RWPE2 (cell line): ENCODE data around the gene KCTD2.
"Not testable (repeated sequence)": the region's sequence is repeated elsewhere in the genome, so short reads cannot be mapped to it uniquely, and the experiment has no call there.

Experiments
- ATAC-seq: fragments of 200-7000 bp; cut with Tn5 transposase; 3 replicates; pipeline ENCODE4 v1.9.1; 2021; ENCODE audit warnings: low read depth
- DNase-seq: peaks from one replicate; pipeline ENCODE4 v3.0.0-alpha.2; 2020; ENCODE audit warnings: low spot score
- H3K27ac ChIP-seq: fragments of 450-650 bp; 2 replicates; pipeline ENCODE4 v1.5.1; 2017; ENCODE audit warnings: mild to moderate bottlenecking; ENCODE audit not compliant: poor library complexity, severe bottlenecking
- H3K27me3 ChIP-seq: fragments of 250-450 bp; sonication (Bioruptor Pico); 2 replicates; pipeline ENCODE4 v1.5.1; 2021; ENCODE audit warnings: mild to moderate bottlenecking, moderate library complexity; ENCODE audit not compliant: insufficient read depth, poor library complexity, severe bottlenecking
- H3K36me3 ChIP-seq: fragments of 250-450 bp; sonication (Bioruptor Pico); 2 replicates; pipeline ENCODE4 v1.5.1; 2020; ENCODE audit warnings: low read depth, mild to moderate bottlenecking, moderate library complexity
- H3K4me1 ChIP-seq: fragments of 250-450 bp; sonication (Bioruptor Pico); 2 replicates; pipeline ENCODE4 v1.5.1; 2021; ENCODE audit warnings: mild to moderate bottlenecking, moderate library complexity; ENCODE audit not compliant: insufficient read depth, poor library complexity, severe bottlenecking
- H3K4me3 ChIP-seq: fragments of 250-450 bp; sonication (Bioruptor Pico); 2 replicates; pipeline ENCODE4 v1.5.1; 2021; ENCODE audit warnings: mild to moderate bottlenecking, moderate library complexity; ENCODE audit not compliant: severe bottlenecking
- H3K9me3 ChIP-seq: fragments of 250-450 bp; sonication (Bioruptor Pico); 2 replicates; pipeline ENCODE4 v1.5.1; 2021; ENCODE audit warnings: mild to moderate bottlenecking, moderate library complexity; ENCODE audit not compliant: severe bottlenecking
- TF ChIP-seq, protein P1 (sequence below): fragments of 450-650 bp; IDR thresholded peaks from one replicate; pipeline ENCODE4 v1.5.1; 2017; ENCODE audit warnings: mild to moderate bottlenecking, moderate library complexity; ENCODE audit not compliant: poor library complexity, severe bottlenecking

Gene KCTD2

DNA sequence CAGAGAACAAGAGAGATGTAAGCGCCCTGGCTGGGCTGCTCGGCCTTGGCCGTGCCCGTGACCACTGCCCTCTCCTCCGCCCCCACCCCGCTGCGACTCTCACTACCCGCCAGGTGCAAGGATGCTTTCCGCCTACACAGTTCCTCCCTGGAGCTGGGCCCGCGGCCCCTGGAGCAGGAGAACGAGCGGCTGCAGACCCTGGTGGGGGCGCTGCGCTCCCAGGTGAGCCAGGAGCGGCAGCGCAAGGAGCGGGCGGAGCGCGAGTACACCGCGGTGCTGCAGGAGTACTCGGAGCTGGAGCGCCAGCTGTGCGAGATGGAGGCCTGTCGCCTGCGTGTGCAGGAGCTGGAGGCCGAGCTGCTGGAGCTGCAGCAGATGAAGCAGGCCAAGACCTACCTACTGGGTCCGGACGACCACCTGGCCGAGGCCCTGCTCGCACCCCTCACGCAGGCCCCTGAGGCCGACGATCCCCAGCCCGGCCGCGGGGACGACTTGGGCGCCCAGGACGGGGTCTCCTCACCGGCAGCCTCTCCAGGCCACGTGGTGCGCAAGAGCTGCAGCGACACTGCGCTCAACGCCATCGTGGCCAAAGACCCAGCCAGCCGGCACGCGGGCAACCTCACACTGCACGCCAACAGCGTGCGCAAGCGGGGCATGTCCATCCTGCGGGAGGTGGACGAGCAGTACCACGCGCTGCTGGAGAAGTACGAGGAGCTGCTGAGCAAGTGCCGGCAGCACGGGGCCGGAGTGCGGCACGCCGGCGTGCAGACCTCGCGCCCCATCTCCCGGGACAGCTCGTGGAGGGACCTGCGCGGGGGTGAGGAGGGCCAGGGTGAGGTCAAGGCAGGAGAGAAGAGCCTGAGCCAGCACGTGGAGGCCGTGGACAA, 43.7 kb upstream of the KCTD2 start:
- Histone ChIP-seq H3K4me3 (no peak overlapping the region), H3K4me1 (no peaks in the 10 kb centered on the region), H3K9me3 (no peaks in the 10 kb centered on the region), H3K27me3 (no peaks in the 10 kb centered on the region), H3K36me3 (peaks cover 32% of the 10 kb centered on the region), H3K27ac (no peak overlapping the region)
- TF ChIP-seq, protein P1, sequence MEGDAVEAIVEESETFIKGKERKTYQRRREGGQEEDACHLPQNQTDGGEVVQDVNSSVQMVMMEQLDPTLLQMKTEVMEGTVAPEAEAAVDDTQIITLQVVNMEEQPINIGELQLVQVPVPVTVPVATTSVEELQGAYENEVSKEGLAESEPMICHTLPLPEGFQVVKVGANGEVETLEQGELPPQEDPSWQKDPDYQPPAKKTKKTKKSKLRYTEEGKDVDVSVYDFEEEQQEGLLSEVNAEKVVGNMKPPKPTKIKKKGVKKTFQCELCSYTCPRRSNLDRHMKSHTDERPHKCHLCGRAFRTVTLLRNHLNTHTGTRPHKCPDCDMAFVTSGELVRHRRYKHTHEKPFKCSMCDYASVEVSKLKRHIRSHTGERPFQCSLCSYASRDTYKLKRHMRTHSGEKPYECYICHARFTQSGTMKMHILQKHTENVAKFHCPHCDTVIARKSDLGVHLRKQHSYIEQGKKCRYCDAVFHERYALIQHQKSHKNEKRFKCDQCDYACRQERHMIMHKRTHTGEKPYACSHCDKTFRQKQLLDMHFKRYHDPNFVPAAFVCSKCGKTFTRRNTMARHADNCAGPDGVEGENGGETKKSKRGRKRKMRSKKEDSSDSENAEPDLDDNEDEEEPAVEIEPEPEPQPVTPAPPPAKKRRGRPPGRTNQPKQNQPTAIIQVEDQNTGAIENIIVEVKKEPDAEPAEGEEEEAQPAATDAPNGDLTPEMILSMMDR, result no peak
- ATAC-seq (no peak), DNase-seq (no peak)

DNA sequence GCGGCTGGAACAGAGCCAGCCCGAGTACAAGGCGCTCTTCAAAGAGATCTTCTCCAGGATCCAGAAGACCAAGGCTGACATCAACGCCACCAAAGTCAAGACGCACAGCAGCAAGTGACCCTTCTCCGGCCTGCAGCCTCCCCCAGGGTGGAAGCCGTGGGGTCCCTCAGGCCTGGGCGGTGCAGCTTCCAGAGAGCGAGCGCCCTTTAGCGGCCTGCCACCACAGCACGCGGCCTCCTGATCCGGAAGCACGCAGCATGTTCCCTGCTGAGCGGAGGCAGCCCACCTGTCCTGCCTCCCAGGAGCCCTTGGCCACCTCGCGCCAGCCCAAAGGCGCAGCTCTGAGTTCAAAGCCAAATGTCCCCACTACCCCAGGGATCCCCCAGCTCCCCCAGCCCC, 43.1 kb upstream of the KCTD2 start:
- Histone ChIP-seq H3K4me1 (no peaks in the 10 kb centered on the region), H3K36me3 (peaks cover 32% of the 10 kb centered on the region), H3K27ac (no peak overlapping the region), H3K9me3 (no peaks in the 10 kb centered on the region), H3K27me3 (no peaks in the 10 kb centered on the region), H3K4me3 (no peak overlapping the region)
- TF ChIP-seq, protein P1, result no peak
- DNase-seq (no peak), ATAC-seq (no peak)

DNA sequence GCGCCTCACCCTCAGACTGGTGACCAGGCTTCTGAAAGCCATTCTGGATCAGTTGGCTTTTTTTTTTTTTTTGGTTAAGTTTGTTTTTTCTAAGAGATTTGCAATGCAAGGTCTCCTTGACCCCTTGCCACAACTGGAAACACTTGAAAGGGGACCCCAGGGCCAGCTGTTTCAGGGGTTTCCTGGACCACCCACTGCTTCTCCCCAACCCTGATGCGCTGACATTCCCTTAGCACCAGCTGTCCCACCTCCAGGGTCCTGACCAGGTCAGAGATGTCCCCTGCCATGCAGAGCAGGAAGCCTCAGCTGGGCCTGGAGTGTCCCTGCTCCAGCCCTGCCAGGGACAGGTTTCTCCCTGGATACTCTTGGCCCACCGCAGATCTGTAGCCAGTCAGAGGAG, 42.7 kb upstream of the KCTD2 start:
- H3K27me3 ChIP-seq, result no peaks in the 10 kb centered on the region
- H3K9me3 ChIP-seq, result no peaks in the 10 kb centered on the region
- DNase-seq (no peak), ATAC-seq (no peak)
- no peaks in the 10 kb centered on the region for H3K4me1 ChIP-seq
- TF ChIP-seq, protein P1, result no peak
- H3K27ac ChIP-seq, result no peak overlapping the region
- peaks cover 32% of the 10 kb centered on the region for H3K36me3 ChIP-seq
- H3K4me3 ChIP-seq, result no peak overlapping the region

DNA sequence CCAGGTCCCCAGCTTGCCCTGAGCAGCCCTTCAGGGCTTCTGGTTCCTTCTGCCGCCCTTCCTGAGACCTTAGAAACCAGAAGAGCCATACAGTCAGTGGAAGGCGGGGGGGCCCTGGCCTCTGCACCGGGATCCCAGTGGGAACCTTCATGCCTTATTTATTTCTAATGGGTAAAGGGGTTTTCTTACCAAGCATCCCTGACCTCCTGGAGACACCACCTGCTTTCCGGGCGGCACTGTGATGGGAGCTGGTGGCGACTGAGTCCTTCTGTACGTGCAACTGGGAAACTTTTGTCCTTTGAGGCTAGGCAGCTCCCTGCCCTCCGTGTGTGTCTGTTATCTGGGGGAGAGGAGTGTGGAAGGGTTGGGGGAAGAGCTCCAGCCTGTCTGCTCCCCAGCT, 41.7 kb upstream of the KCTD2 start:
- Histone ChIP-seq H3K27me3 (no peaks in the 10 kb centered on the region), H3K4me3 (no peak overlapping the region), H3K9me3 (no peaks in the 10 kb centered on the region), H3K27ac (no peak overlapping the region), H3K4me1 (no peaks in the 10 kb centered on the region), H3K36me3 (peaks cover 27% of the 10 kb centered on the region)
- ATAC-seq, result no peak
- no peak for DNase-seq
- TF ChIP-seq, protein P1, result no peak

DNA sequence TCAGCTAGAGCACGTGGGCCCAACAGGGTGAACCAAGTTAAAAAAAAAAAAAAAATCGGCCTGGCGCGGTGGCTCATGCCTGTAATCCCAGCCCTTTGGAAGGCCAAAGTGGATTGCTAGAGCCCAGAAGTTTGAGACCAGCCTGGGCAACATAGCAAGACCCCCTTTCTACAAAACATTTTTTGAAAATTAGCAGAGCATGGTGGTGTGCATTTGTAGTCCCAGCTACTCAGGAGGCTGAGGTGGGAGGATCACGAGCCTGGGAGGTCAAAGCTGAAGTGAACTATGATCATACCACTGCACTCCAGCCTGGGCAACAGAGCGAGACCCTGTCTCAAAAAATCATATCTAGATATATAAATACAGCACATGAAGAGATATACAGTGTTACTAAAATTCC, 40.9 kb upstream of the KCTD2 start:
- not testable (repeated sequence) for H3K27me3 ChIP-seq

More for the DNA sequence above, 40.9 kb upstream of the KCTD2 start:
- not testable (repeated sequence) for H3K27ac ChIP-seq, H3K4me3 ChIP-seq, DNase-seq, H3K9me3 ChIP-seq, H3K4me1 ChIP-seq, ATAC-seq
- peaks cover 26% of the 10 kb centered on the region for H3K36me3 ChIP-seq
